Measurements from ENCODE around the gene GALNT14.

Gene GALNT14

GRCh38 chr2:31023541-31023940 lies 114.7 kb downstream of the GALNT14 start:
- Histone ChIP-seq H3K27me3 (ENCODE audit: insufficient read depth, low read length) (no peaks in the 10 kb centered on the region), H3K36me3 (ENCODE audit: insufficient read depth, low read depth, low read length) (no peaks in the 10 kb centered on the region), H3K9ac (ENCODE audit: low read depth, low read length) (no peak overlapping the region), H3K9me3 (ENCODE audit: insufficient read depth, low read depth, low read length) (no peaks in the 10 kb centered on the region), H3K4me1 (ENCODE audit: insufficient read depth, low read length) (peaks cover 2% of the 10 kb centered on the region; the same call in 1 of the 2 replicates), H3K4me3 (ENCODE audit: low read length) (no peak overlapping the region), H3K27ac (ENCODE audit: low read length) (no peak overlapping the region)

GRCh38 chr2:31020713-31021112 lies 117.5 kb downstream of the GALNT14 start:
- no peaks in the 10 kb centered on the region for H3K27me3 ChIP-seq (ENCODE audit: insufficient read depth, low read length)
- H3K36me3 ChIP-seq (ENCODE audit: insufficient read depth, low read depth, low read length): no peaks in the 10 kb centered on the region
- H3K9ac ChIP-seq (ENCODE audit: low read depth, low read length): no peak overlapping the region
- H3K4me1 ChIP-seq (ENCODE audit: insufficient read depth, low read length): no peaks in the 10 kb centered on the region
- H3K4me3 ChIP-seq (ENCODE audit: low read length): no peak overlapping the region
- no peaks in the 10 kb centered on the region for H3K9me3 ChIP-seq (ENCODE audit: insufficient read depth, low read depth, low read length)
- H3K27ac ChIP-seq (ENCODE audit: low read length): no peak overlapping the region

- Histone ChIP-seq H3K4me1 (ENCODE audit: insufficient read depth, low read length) (no peaks in the 10 kb centered on the region), H3K4me3 (ENCODE audit: low read length) (no peak overlapping the region), H3K9ac (ENCODE audit: low read depth, low read length) (no peak overlapping the region), H3K36me3 (ENCODE audit: insufficient read depth, low read depth, low read length) (no peaks in the 10 kb centered on the region), H3K27me3 (ENCODE audit: insufficient read depth, low read length) (no peaks in the 10 kb centered on the region), H3K9me3 (ENCODE audit: insufficient read depth, low read depth, low read length) (no peaks in the 10 kb centered on the region), H3K27ac (ENCODE audit: low read length) (no peak overlapping the region)
These were observed 120.0 kb downstream of the GALNT14 start for GRCh38 chr2:31018280-31018679.

GRCh38 chr2:31016648-31017047 lies 121.6 kb downstream of the GALNT14 start:
- Histone ChIP-seq H3K9ac (ENCODE audit: low read depth, low read length) (no peak overlapping the region), H3K9me3 (ENCODE audit: insufficient read depth, low read depth, low read length) (no peaks in the 10 kb centered on the region), H3K27ac (ENCODE audit: low read length) (no peak overlapping the region), H3K36me3 (ENCODE audit: insufficient read depth, low read depth, low read length) (no peaks in the 10 kb centered on the region), H3K4me1 (ENCODE audit: insufficient read depth, low read length) (no peaks in the 10 kb centered on the region), H3K4me3 (ENCODE audit: low read length) (no peak overlapping the region), H3K27me3 (ENCODE audit: insufficient read depth, low read length) (no peaks in the 10 kb centered on the region)

- no peaks in the 10 kb centered on the region for H3K9me3 ChIP-seq (ENCODE audit: insufficient read depth, low read depth, low read length)
- H3K4me3 ChIP-seq (ENCODE audit: low read length): no peak overlapping the region
- H3K4me1 ChIP-seq (ENCODE audit: insufficient read depth, low read length): no peaks in the 10 kb centered on the region
- no peaks in the 10 kb centered on the region for H3K27me3 ChIP-seq (ENCODE audit: insufficient read depth, low read length)
- no peaks in the 10 kb centered on the region for H3K36me3 ChIP-seq (ENCODE audit: insufficient read depth, low read depth, low read length)
- H3K27ac ChIP-seq (ENCODE audit: low read length): no peak overlapping the region
- H3K9ac ChIP-seq (ENCODE audit: low read depth, low read length): no peak overlapping the region
These were observed 123.7 kb downstream of the GALNT14 start for GRCh38 chr2:31014516-31014915.

- H3K4me1 ChIP-seq (ENCODE audit: insufficient read depth, low read length): no peaks in the 10 kb centered on the region
These were observed 124.9 kb downstream of the GALNT14 start for GRCh38 chr2:31013301-31013700.

GRCh38 chr2:31012406-31012805 lies 125.8 kb downstream of the GALNT14 start:
- Histone ChIP-seq H3K9ac (ENCODE audit: low read depth, low read length) (no peak overlapping the region), H3K27ac (ENCODE audit: low read length) (no peak overlapping the region), H3K27me3 (ENCODE audit: insufficient read depth, low read length) (no peaks in the 10 kb centered on the region), H3K4me3 (ENCODE audit: low read length) (no peak overlapping the region), H3K4me1 (ENCODE audit: insufficient read depth, low read length) (no peaks in the 10 kb centered on the region), H3K36me3 (ENCODE audit: insufficient read depth, low read depth, low read length) (no peaks in the 10 kb centered on the region), H3K9me3 (ENCODE audit: insufficient read depth, low read depth, low read length) (no peaks in the 10 kb centered on the region)

More at GRCh38 chr2:31013301-31013700, 124.9 kb downstream of the GALNT14 start:
- H3K36me3 ChIP-seq (ENCODE audit: insufficient read depth, low read depth, low read length): no peaks in the 10 kb centered on the region
- H3K9me3 ChIP-seq (ENCODE audit: insufficient read depth, low read depth, low read length): no peaks in the 10 kb centered on the region
- no peak overlapping the region for H3K4me3 ChIP-seq (ENCODE audit: low read length)
- no peak overlapping the region for H3K9ac ChIP-seq (ENCODE audit: low read depth, low read length)
- no peak overlapping the region for H3K27ac ChIP-seq (ENCODE audit: low read length)
- no peaks in the 10 kb centered on the region for H3K27me3 ChIP-seq (ENCODE audit: insufficient read depth, low read length)

GRCh38 chr2:31011587-31011986 lies 126.7 kb downstream of the GALNT14 start:
- Histone ChIP-seq H3K27me3 (ENCODE audit: insufficient read depth, low read length) (no peaks in the 10 kb centered on the region), H3K36me3 (ENCODE audit: insufficient read depth, low read depth, low read length) (no peaks in the 10 kb centered on the region), H3K4me3 (ENCODE audit: low read length) (no peak overlapping the region), H3K4me1 (ENCODE audit: insufficient read depth, low read length) (no peaks in the 10 kb centered on the region), H3K9ac (ENCODE audit: low read depth, low read length) (no peak overlapping the region), H3K27ac (ENCODE audit: low read length) (no peak overlapping the region), H3K9me3 (ENCODE audit: insufficient read depth, low read depth, low read length) (no peaks in the 10 kb centered on the region)

- H3K4me1 ChIP-seq (ENCODE audit: insufficient read depth, low read length): no peaks in the 10 kb centered on the region
- H3K9ac ChIP-seq (ENCODE audit: low read depth, low read length): no peak overlapping the region
- no peaks in the 10 kb centered on the region for H3K9me3 ChIP-seq (ENCODE audit: insufficient read depth, low read depth, low read length)
- no peak overlapping the region for H3K27ac ChIP-seq (ENCODE audit: low read length)
- H3K4me3 ChIP-seq (ENCODE audit: low read length): no peak overlapping the region
- no peaks in the 10 kb centered on the region for H3K36me3 ChIP-seq (ENCODE audit: insufficient read depth, low read depth, low read length)
- no peaks in the 10 kb centered on the region for H3K27me3 ChIP-seq (ENCODE audit: insufficient read depth, low read length)
These were observed 129.6 kb downstream of the GALNT14 start for GRCh38 chr2:31008561-31009114.

GRCh38 chr2:31004257-31004656 lies 134.0 kb downstream of the GALNT14 start:
- Histone ChIP-seq H3K36me3 (ENCODE audit: insufficient read depth, low read depth, low read length) (no peaks in the 10 kb centered on the region), H3K27ac (ENCODE audit: low read length) (no peak overlapping the region), H3K9ac (ENCODE audit: low read depth, low read length) (no peak overlapping the region), H3K4me3 (ENCODE audit: low read length) (no peak overlapping the region), H3K27me3 (ENCODE audit: insufficient read depth, low read length) (no peaks in the 10 kb centered on the region), H3K4me1 (ENCODE audit: insufficient read depth, low read length) (no peaks in the 10 kb centered on the region), H3K9me3 (ENCODE audit: insufficient read depth, low read depth, low read length) (no peaks in the 10 kb centered on the region)

- Histone ChIP-seq H3K9ac (ENCODE audit: low read depth, low read length) (no peak overlapping the region), H3K27ac (ENCODE audit: low read length) (no peak overlapping the region), H3K9me3 (ENCODE audit: insufficient read depth, low read depth, low read length) (no peaks in the 10 kb centered on the region), H3K27me3 (ENCODE audit: insufficient read depth, low read length) (no peaks in the 10 kb centered on the region), H3K36me3 (ENCODE audit: insufficient read depth, low read depth, low read length) (no peaks in the 10 kb centered on the region), H3K4me1 (ENCODE audit: insufficient read depth, low read length) (no peaks in the 10 kb centered on the region), H3K4me3 (ENCODE audit: low read length) (no peak overlapping the region)
These were observed 134.5 kb downstream of the GALNT14 start for GRCh38 chr2:31003749-31004148.

GRCh38 chr2:31002537-31003150 lies 135.6 kb downstream of the GALNT14 start:
- no peak overlapping the region for H3K27ac ChIP-seq (ENCODE audit: low read length)
- no peaks in the 10 kb centered on the region for H3K27me3 ChIP-seq (ENCODE audit: insufficient read depth, low read length)
- H3K4me3 ChIP-seq (ENCODE audit: low read length): no peak overlapping the region
- H3K36me3 ChIP-seq (ENCODE audit: insufficient read depth, low read depth, low read length): no peaks in the 10 kb centered on the region
- no peaks in the 10 kb centered on the region for H3K4me1 ChIP-seq (ENCODE audit: insufficient read depth, low read length)
- H3K9me3 ChIP-seq (ENCODE audit: insufficient read depth, low read depth, low read length): no peaks in the 10 kb centered on the region
- no peak overlapping the region for H3K9ac ChIP-seq (ENCODE audit: low read depth, low read length)

Data from iPS-20b (cell line).